Measurements from ENCODE around the gene MED23. TPM values are rescaled to one million over a fixed set of nuclear protein-coding genes. Genes with fewer than 3 reads are reported as not detected.
"Not testable (repeated sequence)": the region's sequence is repeated elsewhere in the genome, so short reads cannot be mapped to it uniquely, and the experiment has no call there.

MED23 gene
- total and polyA plus RNA-seq, 11 donors: 5.7 to 15.3 (median 11.2) TPM

DNA sequence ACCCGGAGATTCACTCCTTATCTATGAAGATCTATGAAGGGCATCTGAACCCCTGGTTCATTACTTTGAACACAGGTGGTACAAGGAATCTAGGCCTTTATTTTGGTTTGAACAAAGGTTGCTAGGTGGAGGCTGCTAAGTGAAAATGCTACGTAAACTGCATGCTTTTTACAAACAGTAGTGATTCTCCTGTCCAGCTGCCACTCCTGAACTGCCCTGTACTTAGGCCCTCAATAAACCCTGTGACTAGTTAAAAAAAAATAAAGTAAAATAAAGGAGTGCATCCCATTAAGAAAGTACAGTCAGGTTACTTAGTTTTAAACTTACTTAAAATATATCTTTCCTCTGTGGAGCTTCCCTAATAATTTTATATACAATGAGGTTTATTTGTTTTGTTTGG lies 82.7 kb downstream of the MED23 start:
- TF ChIP-seq POLR2A (IDR thresholded peaks at IDR 0.05): no peak
- no peak for TF ChIP-seq CTCF (IDR thresholded peaks at IDR 0.05)
- H3K27me3 ChIP-seq: peaks cover 0 to 2% (median 0%) of the 10 kb centered on the region in 9 donors
- no peak overlapping the region for H3K4me3 ChIP-seq
- no peaks in the 10 kb centered on the region for H3K36me3 ChIP-seq
- no peak for DNase-seq
- H3K4me1 ChIP-seq: no peaks in the 10 kb centered on the region
- no peak overlapping the region for H3K27ac ChIP-seq
- 65 to 83% (median 80%) methylated on average over 2 of the region's 2 CpGs for WGBS, 4 donors
- ATAC-seq: no peak
- intact Hi-C loops (cut with DNase I): no loop called here
- peaks cover 0 to 6% (median 0%) of the 10 kb centered on the region in 12 donors for H3K9me3 ChIP-seq

DNA sequence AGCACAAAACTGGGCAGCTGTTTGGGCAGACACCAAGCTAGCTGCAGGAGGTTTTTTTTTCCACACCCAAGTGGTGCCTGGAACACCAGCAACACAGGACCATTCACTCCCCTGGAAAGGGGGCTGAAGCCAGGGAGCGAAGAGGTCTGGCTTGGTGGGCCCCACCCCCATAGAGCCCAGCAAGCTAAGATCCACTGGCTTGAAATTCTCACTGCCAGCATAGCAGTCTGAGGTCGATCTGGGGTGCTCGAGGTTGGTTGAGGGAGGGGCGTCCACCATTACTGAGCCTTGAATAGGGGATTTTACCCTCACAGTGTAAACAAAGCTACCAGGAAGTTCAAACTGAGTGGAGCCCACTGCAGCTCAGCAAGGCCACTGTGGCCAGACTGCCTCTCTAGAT lies 89.4 kb downstream of the MED23 start:
- not testable (repeated sequence) for H3K27ac ChIP-seq, H3K4me1 ChIP-seq, ATAC-seq, H3K27me3 ChIP-seq, H3K9me3 ChIP-seq, H3K4me3 ChIP-seq, DNase-seq, H3K36me3 ChIP-seq
- intact Hi-C loops (cut with DNase I): loop anchor here in 3 of 10 donors (10.0 kb wide), 2 partner anchors 344 to 654 kb away; no protein-coding TSS in a partner anchor
- 78 to 88% (median 83%) methylated on average over 2 to 4 of the region's 4 CpGs for WGBS, 4 donors

DNA sequence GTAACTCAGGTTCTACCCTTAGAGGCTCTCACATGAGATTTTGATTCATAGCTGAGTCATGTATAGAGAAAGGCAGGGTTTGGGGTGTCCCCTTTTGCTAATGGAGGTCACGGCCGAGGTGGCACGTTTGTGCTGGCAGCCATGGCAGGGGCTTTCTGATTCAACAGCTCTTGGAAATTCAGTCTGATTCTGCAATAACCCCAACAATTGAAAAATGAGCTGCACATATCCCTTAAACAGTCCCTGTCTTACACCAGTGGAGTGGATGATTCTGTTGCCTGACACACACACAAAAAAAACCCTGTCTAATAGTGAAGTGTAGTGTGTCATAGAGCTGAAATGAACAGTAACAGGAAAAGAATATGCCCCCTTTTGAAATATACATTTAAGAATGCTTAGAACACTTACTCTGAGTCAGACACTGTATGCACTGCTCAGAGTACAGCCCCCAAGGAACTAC lies 95.4 kb downstream of the MED23 start:
- no peak overlapping the region for H3K27ac ChIP-seq
- DNase-seq (no peak), ATAC-seq (no peak)
- no peaks in the 10 kb centered on the region for H3K36me3 ChIP-seq
- H3K9me3 ChIP-seq: no peaks in the 10 kb centered on the region
- intact Hi-C loops (cut with DNase I): loop anchor here (2.0 to 10.0 kb wide), 8 partner anchors 330 to 650 kb away; no protein-coding TSS in a partner anchor
- TF ChIP-seq POLR2A (IDR thresholded peaks at IDR 0.05) (no peak), CTCF (IDR thresholded peaks at IDR 0.05) (no peak)
- 77 to 86% (median 81%) methylated on average over 3 of the region's 3 CpGs for WGBS, 4 donors
- H3K27me3 ChIP-seq: no peaks in the 10 kb centered on the region
- H3K4me3 ChIP-seq: no peak overlapping the region
- H3K4me1 ChIP-seq: no peaks in the 10 kb centered on the region

DNA sequence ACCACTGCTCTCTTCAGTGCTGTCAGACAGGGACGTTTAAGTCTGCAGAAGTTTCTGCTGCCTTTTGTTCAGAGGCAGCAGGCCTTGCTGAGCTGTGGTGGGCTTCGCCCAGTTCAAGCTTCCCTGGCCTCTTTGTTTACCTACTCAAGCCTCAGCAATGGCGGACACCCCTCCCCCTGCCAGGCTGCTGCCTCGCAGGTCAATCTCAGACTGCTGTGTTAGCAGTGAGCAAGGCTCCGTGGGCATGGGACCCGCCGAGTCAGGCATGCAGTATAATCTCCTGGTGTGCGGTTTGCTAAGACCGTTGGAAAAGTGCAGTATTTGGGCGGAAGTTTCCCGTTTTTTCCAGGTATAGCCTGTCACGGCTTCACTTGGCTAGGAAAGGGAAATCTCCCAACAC lies 96.4 kb downstream of the MED23 start:
- H3K4me1 ChIP-seq, H3K27ac ChIP-seq, DNase-seq, H3K27me3 ChIP-seq, H3K9me3 ChIP-seq, ATAC-seq, H3K36me3 ChIP-seq, H3K4me3 ChIP-seq: not testable (repeated sequence)
- intact Hi-C loops (cut with DNase I): loop anchor here (2.0 to 10.0 kb wide), 8 partner anchors 329 to 649 kb away; no protein-coding TSS in a partner anchor
- 73 to 89% (median 83%) methylated on average over 11 to 12 of the region's 12 CpGs for WGBS, 4 donors

- H3K4me1 ChIP-seq, H3K36me3 ChIP-seq, DNase-seq, H3K4me3 ChIP-seq, ATAC-seq, H3K9me3 ChIP-seq, H3K27me3 ChIP-seq, H3K27ac ChIP-seq: not testable (repeated sequence)
- WGBS, 4 donors: 82 to 92% (median 90%) methylated on average over 5 of the region's 5 CpGs
- intact Hi-C loops (cut with DNase I): loop anchor here (5.0 to 10.0 kb wide), 7 partner anchors 329 to 649 kb away; no protein-coding TSS in a partner anchor
Measured at GRCh38 chr6:131530936-131531335, 97.1 kb downstream of the MED23 start.
